H9 (cell line): ENCODE measurements around the gene JAG2. TPM values are rescaled to one million over a fixed set of nuclear protein-coding genes. Genes with fewer than 3 reads are reported as not detected.

Source experiments
- DNase-seq: peaks from one replicate; pipeline ENCODE4 v3.0.0-alpha.2; 2017
- H2AFZ ChIP-seq: one replicate; pipeline ENCODE4 v1.6.1; 2013; ENCODE audit warnings: mild to moderate bottlenecking, low read length, control low read depth, moderate library complexity
- H2AK5ac ChIP-seq: 2 replicates; pipeline ENCODE4 v1.6.1; 2013; ENCODE audit warnings: low read length, control low read depth, mixed read lengths; ENCODE audit not compliant: insufficient read length
- H2BK120ac ChIP-seq: one replicate; pipeline ENCODE4 v1.6.1; 2013; ENCODE audit warnings: low read depth, mild to moderate bottlenecking, low read length, control low read depth, inconsistent platforms; ENCODE audit not compliant: poor library complexity, severe bottlenecking
- H2BK12ac ChIP-seq: 2 replicates; pipeline ENCODE4 v1.6.1; 2013; ENCODE audit warnings: low read length, control low read depth, mixed read lengths, low read depth; ENCODE audit not compliant: insufficient read length
- H2BK15ac ChIP-seq: 2 replicates; pipeline ENCODE4 v1.6.1; 2013; ENCODE audit warnings: low read depth, low read length, control low read depth
- H2BK20ac ChIP-seq: one replicate; pipeline ENCODE4 v1.6.1; 2013; ENCODE audit warnings: low read depth, mild to moderate bottlenecking, low read length, control low read depth, inconsistent platforms; ENCODE audit not compliant: poor library complexity, severe bottlenecking
- H2BK5ac ChIP-seq: 2 replicates; pipeline ENCODE4 v1.6.1; 2013; ENCODE audit warnings: low read length, control low read depth, mixed read lengths; ENCODE audit not compliant: insufficient read length
- H3K14ac ChIP-seq: 2 replicates; pipeline ENCODE4 v1.6.1; 2013; ENCODE audit warnings: low read length, control low read depth; ENCODE audit not compliant: insufficient read depth
- H3K18ac ChIP-seq: 2 replicates; pipeline ENCODE4 v1.6.1; 2013; ENCODE audit warnings: low read depth, mild to moderate bottlenecking, mixed read lengths, low read length, control low read depth; ENCODE audit not compliant: insufficient read length
- H3K23ac ChIP-seq: 2 replicates; pipeline ENCODE4 v1.6.1; 2013; ENCODE audit warnings: low read length, control low read depth, mixed read lengths, low read depth; ENCODE audit not compliant: insufficient read length
- H3K23me2 ChIP-seq: 2 replicates; pipeline ENCODE4 v1.6.1; 2013; ENCODE audit warnings: low read depth, mild to moderate bottlenecking, mixed read lengths, low read length, control low read depth; ENCODE audit not compliant: insufficient read length, poor library complexity, severe bottlenecking
- H3K27ac ChIP-seq: 2 replicates; pipeline ENCODE4 v1.5.1; 2013; ENCODE audit warnings: low read length, control low read depth, mixed read lengths, low read depth; ENCODE audit not compliant: insufficient read length
- H3K27me3 ChIP-seq: 2 replicates; pipeline ENCODE4 v1.6.1; 2013; ENCODE audit warnings: low read length, control low read depth, inconsistent platforms; ENCODE audit not compliant: insufficient read depth
- H3K4ac ChIP-seq: 2 replicates; pipeline ENCODE4 v1.6.1; 2013; ENCODE audit warnings: low read depth, mild to moderate bottlenecking, control low read depth, inconsistent platforms, low read length, moderate library complexity
- H3K4me1 ChIP-seq: 2 replicates; pipeline ENCODE4 v1.6.1; 2013; ENCODE audit warnings: low read length, control low read depth, inconsistent platforms; ENCODE audit not compliant: insufficient read depth
- H3K4me2 ChIP-seq: 2 replicates; pipeline ENCODE4 v1.6.1; 2013; ENCODE audit warnings: low read length, control low read depth, mixed read lengths; ENCODE audit not compliant: insufficient read length, insufficient read depth
- H3K56ac ChIP-seq: 2 replicates; pipeline ENCODE4 v1.6.1; 2013; ENCODE audit warnings: low read depth, mild to moderate bottlenecking, mixed read lengths, low read length, control low read depth; ENCODE audit not compliant: insufficient read length
- H3K79me1 ChIP-seq: 2 replicates; pipeline ENCODE4 v1.6.1; 2013; ENCODE audit warnings: low read depth, mild to moderate bottlenecking, moderate library complexity, low read length, control low read depth, inconsistent platforms; ENCODE audit not compliant: insufficient read depth, poor library complexity, severe bottlenecking
- H3K79me2 ChIP-seq: 2 replicates; pipeline ENCODE4 v1.6.1; 2013; ENCODE audit warnings: low read length, control low read depth, inconsistent platforms; ENCODE audit not compliant: insufficient read depth
- H3K9ac ChIP-seq: 2 replicates; pipeline ENCODE4 v1.6.1; 2013; ENCODE audit warnings: low read length, control low read depth, mixed read lengths; ENCODE audit not compliant: insufficient read length; ENCODE audit errors: extremely low read depth
- H3K9me3 ChIP-seq: one replicate; pipeline ENCODE4 v1.6.1; 2013; ENCODE audit warnings: low read depth, low read length, inconsistent platforms; ENCODE audit not compliant: control insufficient read depth
- H3T11ph ChIP-seq: one replicate; pipeline ENCODE4 v1.6.1; 2013; ENCODE audit warnings: mild to moderate bottlenecking, low read length, control low read depth, inconsistent platforms
- H4K20me1 ChIP-seq: one replicate; pipeline ENCODE4 v1.6.1; 2013; ENCODE audit not compliant: control insufficient read depth, insufficient read length, insufficient read depth
- H4K5ac ChIP-seq: 2 replicates; pipeline ENCODE4 v1.6.1; 2013; ENCODE audit warnings: low read depth, mild to moderate bottlenecking, mixed read lengths, low read length, control low read depth; ENCODE audit not compliant: insufficient read length
- H4K8ac ChIP-seq: replicated peaks from 2 replicates; pipeline ENCODE4 v1.6.1; 2013; ENCODE audit warnings: low read length, control low read depth, mixed read lengths, low read depth; ENCODE audit not compliant: insufficient read length
- H4K91ac ChIP-seq: 2 replicates; pipeline ENCODE4 v1.6.1; 2013; ENCODE audit warnings: low read depth, mild to moderate bottlenecking, moderate library complexity, mixed read lengths, low read length, control low read depth; ENCODE audit not compliant: insufficient read length
- H3K27ac Mint-ChIP-seq, 3 experiments: 2 replicates in 2 of 3; 3 replicates in 1 of 3; pipeline ENCODE4 v1.8.0; 2020 to 2021; ENCODE audit warnings: mixed read lengths in 3 of 3, mild to moderate bottlenecking in 1 of 3, moderate library complexity in 1 of 3
- H3K27me3 Mint-ChIP-seq: 2 replicates; pipeline ENCODE4 v1.8.0; 2021; ENCODE audit warnings: low read depth, mild to moderate bottlenecking, moderate library complexity, mixed read lengths
- H3K36me3 Mint-ChIP-seq, 3 experiments: 2 replicates in 2 of 3; 3 replicates in 1 of 3; pipeline ENCODE4 v1.8.0; 2020 to 2021; ENCODE audit warnings: low read depth in 3 of 3, mixed read lengths in 3 of 3; ENCODE audit not compliant: insufficient read depth in 1 of 3
- H3K4me1 Mint-ChIP-seq, 2 experiments: 2 replicates each; pipeline ENCODE4 v1.8.0; 2020; ENCODE audit warnings: mixed read lengths in 2 of 2
- H3K4me3 Mint-ChIP-seq, 2 experiments: 2 replicates in 1 of 2; 3 replicates in 1 of 2; pipeline ENCODE4 v1.8.0; 2020 to 2021; ENCODE audit warnings: mild to moderate bottlenecking in 2 of 2, mixed read lengths in 2 of 2, moderate library complexity in 1 of 2
- H3K9me3 Mint-ChIP-seq, 2 experiments: 2 replicates in 1 of 2; 3 replicates in 1 of 2; pipeline ENCODE4 v1.8.0; 2020; ENCODE audit warnings: mild to moderate bottlenecking in 2 of 2, mixed read lengths in 2 of 2, moderate library complexity in 1 of 2
- CTCF ChIP-seq: fragments of 200-600 bp; sonication (generic); conservative IDR thresholded peaks from 3 replicates; pipeline ENCODE4 v1.8.0; 2021; ENCODE audit warnings: antibody characterized with exemption, mild to moderate bottlenecking
- WGBS: extraction: QIAGEN DNeasy Blood & Tissue Kit; methylation state at CpG from one replicate; pipeline ENCODE4 v1.1.7; 2013; ENCODE audit warnings: missing lambda C conversion rate, low lambda C conversion rate, mixed read lengths; ENCODE audit not compliant: insufficient read length; ENCODE audit errors: extremely low coverage; 5-methylcytosine and 5-hydroxymethylcytosine counted together
- total RNA-seq: library from RNA; stranded (reverse); gene quantifications from 2 replicates; pipeline ENCODE4 v1.2.1, GENCODE V29; 2021

JAG2 gene
- total RNA-seq, 1 experiment from 2014 or later = 11.4 TPM

DNA sequence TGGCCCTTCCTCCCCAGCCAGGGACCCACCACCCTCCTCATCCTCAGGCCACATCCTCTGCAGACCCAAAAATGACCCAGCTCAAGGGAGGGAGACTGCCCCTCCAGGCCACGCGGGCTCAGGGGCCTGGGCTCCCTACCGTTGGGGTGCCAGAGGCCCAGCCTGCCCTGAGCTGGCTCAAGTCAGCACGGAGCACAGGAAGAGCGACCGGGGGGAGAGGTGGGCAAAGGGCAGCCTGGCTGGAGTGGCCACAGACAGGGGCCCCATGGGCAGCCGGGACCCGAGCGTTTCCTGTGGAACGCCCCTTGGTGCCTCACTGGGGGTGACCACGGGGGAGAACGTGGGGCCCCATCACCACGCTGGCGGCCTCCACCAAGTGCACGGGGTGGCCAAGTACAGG, 10.7 kb downstream of the JAG2 start:
- Mint-ChIP-seq H3K9me3 (no peaks in the 10 kb centered on the region), H3K4me1 (peaks cover 2 to 35% of the 10 kb centered on the region in 2 experiments), H3K36me3 (no peaks in the 10 kb centered on the region), H3K27ac (no peak overlapping the region), H3K27me3 (peaks cover 1% of the 10 kb centered on the region; the same call in 1 of the 2 replicates), H3K4me3 (no peak overlapping the region)
- no peaks in the 10 kb centered on the region for H3K9me3 ChIP-seq
- no peak overlapping the region for H3K4ac ChIP-seq
- H4K5ac ChIP-seq = no peak overlapping the region
- H2AK5ac ChIP-seq = no peak overlapping the region
- H2AFZ ChIP-seq = no peak overlapping the region
- H3K56ac ChIP-seq = no peak overlapping the region
- H2BK20ac ChIP-seq = no peak overlapping the region
- H2BK15ac ChIP-seq = no peak overlapping the region
- H2BK12ac ChIP-seq = no peak overlapping the region
- H4K8ac ChIP-seq = no peak overlapping the region
- no peak overlapping the region for H3K4me2 ChIP-seq
- H3K9ac ChIP-seq = no peak overlapping the region
- H3K79me2 ChIP-seq = no peaks in the 10 kb centered on the region
- no peak overlapping the region; the same call in 1 of the 2 replicates for H3K14ac ChIP-seq
- H3K79me1 ChIP-seq = no peaks in the 10 kb centered on the region
- no peaks in the 10 kb centered on the region for H4K20me1 ChIP-seq
- no peaks in the 10 kb centered on the region for H3K23me2 ChIP-seq
- no CpG with 5 or more reads among the region's 15 CpGs for whole genome bisulfite sequencing
- no peak overlapping the region for H2BK120ac ChIP-seq
- no peaks in the 10 kb centered on the region for H3K4me1 ChIP-seq
- no peak overlapping the region for H4K91ac ChIP-seq
- no peak overlapping the region for H3K18ac ChIP-seq
- H3T11ph ChIP-seq = no peak overlapping the region
- no peaks in the 10 kb centered on the region for H3K27me3 ChIP-seq
- no peak overlapping the region for H3K23ac ChIP-seq
- H2BK5ac ChIP-seq = no peak overlapping the region
- no peak overlapping the region for H3K27ac ChIP-seq
- no peak for DNase-seq
- TF ChIP-seq CTCF = no peak
